MM.1S (cell line): Measurements from ENCODE around the gene TSPAN4.
A peak's percentile ranks its signal among the peaks of the same experiment; 100 is the strongest.

ENCODE experiments used
- DNase-seq: peaks from one replicate; pipeline ENCODE4 v3.0.0-alpha.2; 2015
- H2AFZ ChIP-seq: fragments of 300-600 bp; sonication (generic); 2 replicates; pipeline ENCODE4 v1.6.0; 2016; ENCODE audit warnings: antibody characterized with exemption, low read length
- H3F3A ChIP-seq: fragments of 300-600 bp; sonication (generic); 2 replicates; pipeline ENCODE4 v1.6.1; 2016; ENCODE audit warnings: mild to moderate bottlenecking, antibody characterized with exemption, low read length, moderate library complexity, mixed read lengths; ENCODE audit not compliant: insufficient read depth
- H3K27ac ChIP-seq: fragments of 300-600 bp; sonication (generic); 2 replicates; pipeline ENCODE4 v1.5.1; 2016; ENCODE audit warnings: mild to moderate bottlenecking, low read length
- H3K27me3 ChIP-seq: fragments of 300-600 bp; sonication (generic); replicated peaks from 2 replicates; pipeline ENCODE4 v1.6.0; 2016; ENCODE audit warnings: low read length; ENCODE audit not compliant: insufficient read depth
- H3K36me3 ChIP-seq: fragments of 300-600 bp; sonication (generic); replicated peaks from 2 replicates; pipeline ENCODE4 v1.6.1; 2016; ENCODE audit warnings: mild to moderate bottlenecking, low read length, mixed read lengths; ENCODE audit not compliant: insufficient read depth
- H3K4me1 ChIP-seq: fragments of 300-600 bp; sonication (generic); 2 replicates; pipeline ENCODE4 v1.6.1; 2016; ENCODE audit warnings: low read length, mixed read lengths
- H3K4me2 ChIP-seq: fragments of 300-600 bp; sonication (generic); 2 replicates; pipeline ENCODE4 v1.6.0; 2016; ENCODE audit warnings: low read depth, low read length
- H3K4me3 ChIP-seq: fragments of 300-600 bp; sonication (generic); 2 replicates; pipeline ENCODE4 v1.5.1; 2016; ENCODE audit warnings: low read length, mixed read lengths
- H3K79me2 ChIP-seq: fragments of 300-600 bp; sonication (generic); 2 replicates; pipeline ENCODE4 v1.6.1; 2016; ENCODE audit warnings: mixed run types, low read length, mixed read lengths
- H3K9ac ChIP-seq: fragments of 300-600 bp; sonication (generic); 2 replicates; pipeline ENCODE4 v1.6.1; 2016; ENCODE audit warnings: low read length, mixed read lengths
- H3K9me2 ChIP-seq: fragments of 300-600 bp; sonication (generic); replicated peaks from 2 replicates; pipeline ENCODE4 v1.6.1; 2016; ENCODE audit warnings: mild to moderate bottlenecking, low read length, mixed read lengths; ENCODE audit not compliant: insufficient read depth
- H3K9me3 ChIP-seq: fragments of 300-600 bp; sonication (generic); replicated peaks from 2 replicates; pipeline ENCODE4 v1.6.1; 2016; ENCODE audit warnings: mild to moderate bottlenecking, low read length, mixed read lengths; ENCODE audit not compliant: insufficient read depth
- H4K20me1 ChIP-seq: fragments of 300-600 bp; sonication (generic); 2 replicates; pipeline ENCODE4 v1.6.1; 2016; ENCODE audit warnings: mild to moderate bottlenecking, low read length, moderate library complexity, mixed read lengths; ENCODE audit not compliant: insufficient read depth
- CTCF ChIP-seq: fragments of 300-600 bp; sonication (generic); IDR thresholded peaks from 2 replicates; pipeline ENCODE4 v1.5.1; 2016; ENCODE audit warnings: antibody characterized with exemption, low read length, mixed read lengths
- EZH2 ChIP-seq: fragments of 300-600 bp; sonication (generic); optimal IDR thresholded peaks from 2 replicates; pipeline ENCODE3; 2017; ENCODE audit warnings: low read depth, mild to moderate bottlenecking, antibody characterized with exemption, low read length, mixed read lengths
- EZH2phosphoT487 ChIP-seq: fragments of 300-600 bp; sonication (generic); IDR thresholded peaks from 2 replicates; pipeline ENCODE4 v1.6.1; 2018; ENCODE audit warnings: antibody characterized with exemption, low read length

Gene TSPAN4

DNA sequence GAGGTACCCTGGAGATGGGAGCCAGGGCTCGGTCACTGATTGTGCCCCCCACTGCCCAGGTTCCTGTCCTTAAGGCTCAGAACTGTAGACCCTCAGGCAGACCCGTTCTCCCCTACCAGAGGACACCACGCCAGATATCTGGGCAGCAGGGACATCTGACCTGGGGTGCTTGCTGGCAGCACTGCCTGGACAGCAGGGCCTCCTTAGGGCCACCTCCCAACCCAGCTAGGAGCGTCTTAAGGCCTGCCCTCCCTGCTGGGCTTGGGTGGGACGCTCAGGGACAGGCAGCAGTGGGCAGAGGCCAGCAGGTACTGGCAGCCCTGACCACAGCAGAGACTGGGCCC is 3.4 kb upstream of the TSPAN4 start:
- H3F3A ChIP-seq, result no peaks in the 10 kb centered on the region
- H3K4me2 ChIP-seq, result no peak overlapping the region
- H3K36me3 ChIP-seq, result 0 out of 2 replicates have a peak, but pooled peaks cover 4% of the 10 kb centered on the region
- no peak for DNase-seq
- no peaks in the 10 kb centered on the region for H3K9me2 ChIP-seq
- TF ChIP-seq EZH2, result no peak
- no peak for TF ChIP-seq CTCF
- TF ChIP-seq EZH2phosphoT487, result no peak
- H3K4me3 ChIP-seq, result no peak overlapping the region
- no peak overlapping the region for H3K9ac ChIP-seq
- H3K9me3 ChIP-seq, result no peaks in the 10 kb centered on the region
- peaks cover 31% of the 10 kb centered on the region for H3K79me2 ChIP-seq
- peaks cover 10% of the 10 kb centered on the region for H3K4me1 ChIP-seq
- peaks cover 13% of the 10 kb centered on the region for H3K27me3 ChIP-seq
- H4K20me1 ChIP-seq, result peaks cover 9% of the 10 kb centered on the region
- H2AFZ ChIP-seq, result no peak overlapping the region
- H3K27ac ChIP-seq, result no peak overlapping the region

- no peaks in the 10 kb centered on the region for H3F3A ChIP-seq
- H3K4me3 ChIP-seq, result no peak overlapping the region
- H3K4me1 ChIP-seq, result peaks cover 10% of the 10 kb centered on the region
- H3K36me3 ChIP-seq, result 0 out of 2 replicates have a peak, but pooled peaks cover 4% of the 10 kb centered on the region
- H3K27ac ChIP-seq, result no peak overlapping the region
- no peak overlapping the region for H3K9ac ChIP-seq
- peaks cover 18% of the 10 kb centered on the region for H3K27me3 ChIP-seq
- H3K4me2 ChIP-seq, result no peak overlapping the region
- no peaks in the 10 kb centered on the region for H3K9me3 ChIP-seq
- H2AFZ ChIP-seq, result no peak overlapping the region
- TF ChIP-seq EZH2phosphoT487 (no peak), CTCF (peak; percentile 25)
- H3K79me2 ChIP-seq, result peaks cover 31% of the 10 kb centered on the region
- DNase-seq, result no peak
- H3K9me2 ChIP-seq, result no peaks in the 10 kb centered on the region
- H4K20me1 ChIP-seq, result peaks cover 9% of the 10 kb centered on the region
Measured at GRCh38 chr11:839875-840617, 2.6 kb upstream of the TSPAN4 start.

- Histone ChIP-seq H3K79me2 (peaks cover 31% of the 10 kb centered on the region), H3K27ac (no peak overlapping the region; the same call in 1 of the 2 replicates), H4K20me1 (peaks cover 9% of the 10 kb centered on the region), H3F3A (no peaks in the 10 kb centered on the region), H3K4me3 (peak overlapping the region; percentile 99), H3K9me2 (no peaks in the 10 kb centered on the region), H3K4me1 (peaks cover 10% of the 10 kb centered on the region), H3K36me3 (0 out of 2 replicates have a peak, but pooled peaks cover 4% of the 10 kb centered on the region), H2AFZ (peak overlapping the region; percentile 63; the same call in 1 of the 2 replicates), H3K4me2 (peak overlapping the region; percentile 92; the same call in 1 of the 2 replicates), H3K9me3 (no peaks in the 10 kb centered on the region), H3K9ac (peak overlapping the region; percentile 95), H3K27me3 (peaks cover 37% of the 10 kb centered on the region)
- TF ChIP-seq EZH2 (no peak), CTCF (no peak), EZH2phosphoT487 (no peak)
- DNase-seq, result no peak
Measured at GRCh38 chr11:841981-842369, 677 bp upstream of the TSPAN4 start.
